Stimulated activated CD4-positive, alpha-beta T cell treated with anti-CD3 and anti-CD28 coated beads, Interleukin-15, amount 100 ng/mL, for 48 hours (primary cell): ENCODE measurements around the gene ARMC5.
A peak's percentile ranks its signal among the peaks of the same experiment; 100 is the strongest.

Experiments used
- DNase-seq, 2 donors: peaks; one replicate each; pipeline ENCODE4 v3.0.0-alpha.2; 2020; ENCODE audit warnings: low read depth in 2 of 2

Gene ARMC5

GRCh38 chr16:31461201-31461920, 2.1 kb downstream of the ARMC5 start:
- DNase-seq, result no peak

GRCh38 chr16:31461921-31462804, 2.9 kb downstream of the ARMC5 start:
- no peak for DNase-seq

GRCh38 chr16:31464348-31464769, 5.1 kb downstream of the ARMC5 start:
- DNase-seq, result no peak

- no peak for DNase-seq
Observed at GRCh38 chr16:31464781-31465260, 5.5 kb downstream of the ARMC5 start.

GRCh38 chr16:31465788-31466370, 6.6 kb downstream of the ARMC5 start:
- DNase-seq, result no peak

GRCh38 chr16:31466381-31466841, 7.1 kb downstream of the ARMC5 start:
- DNase-seq, result no peak

- DNase-seq, result no peak
Observed at GRCh38 chr16:31467151-31467773, 8.0 kb downstream of the ARMC5 start.

- DNase-seq, result no peak
Observed at GRCh38 chr16:31467858-31468257, 8.6 kb downstream of the ARMC5 start.

- no peak for DNase-seq
Observed at GRCh38 chr16:31470615-31471014, 11.3 kb downstream of the ARMC5 start.

GRCh38 chr16:31471241-31471874, 12.1 kb downstream of the ARMC5 start:
- no peak for DNase-seq

GRCh38 chr16:31471875-31472708, 12.8 kb downstream of the ARMC5 start, which contains the start of gene TGFB1I1:
Gene TGFB1I1 (plus strand): TSS chr16:31472152. CDS start chr16:31472189, 37 bp downstream.
- DNase-seq, result no peak

GRCh38 chr16:31472709-31473203, 13.5 kb downstream of the ARMC5 start:
- DNase-seq, result peak in 1 of 2 donors; percentile 41

GRCh38 chr16:31473264-31473984, 14.1 kb downstream of the ARMC5 start:
- no peak for DNase-seq

GRCh38 chr16:31474173-31474714, 14.9 kb downstream of the ARMC5 start:
- DNase-seq, result no peak

- DNase-seq, result no peak
Observed at GRCh38 chr16:31474773-31475738, 15.8 kb downstream of the ARMC5 start.

GRCh38 chr16:31475946-31476302, 16.6 kb downstream of the ARMC5 start:
- DNase-seq, result no peak

- peak; percentile 78 to 92 for DNase-seq
Observed at GRCh38 chr16:31476303-31477219, 17.3 kb downstream of the ARMC5 start.
